ENCODE data around the gene AJAP1. TPM values are rescaled to one million over a fixed set of nuclear protein-coding genes. Genes with fewer than 3 reads are reported as not detected.

Gene AJAP1
- total RNA-seq, 1 donor from 2014 or later: 3.5 TPM

DNA sequence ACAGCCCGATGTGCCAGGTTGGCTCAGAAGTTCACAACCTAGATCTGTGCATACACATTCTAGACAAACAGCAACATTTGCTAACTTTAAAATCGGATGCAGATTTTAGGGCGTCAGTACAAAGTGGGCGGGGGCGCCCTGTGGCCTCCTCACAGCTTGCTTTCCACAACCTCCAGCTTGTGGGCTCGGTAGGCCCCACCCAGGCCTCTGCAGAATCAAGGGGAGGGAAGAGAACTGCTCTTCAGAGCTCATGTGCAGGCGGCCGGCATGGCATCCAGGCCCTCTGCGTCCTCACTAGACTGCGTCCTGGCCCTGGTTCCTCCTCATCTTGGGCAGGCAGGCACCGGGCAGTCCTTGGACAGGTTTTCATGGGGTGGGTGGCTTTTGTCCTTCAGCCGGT lies 59.3 kb downstream of the AJAP1 start:
- peaks cover 25% of the 10 kb centered on the region for H3K9me3 Mint-ChIP-seq (ENCODE audit: unreplicated experiment)
- TF ChIP-seq, protein P1, sequence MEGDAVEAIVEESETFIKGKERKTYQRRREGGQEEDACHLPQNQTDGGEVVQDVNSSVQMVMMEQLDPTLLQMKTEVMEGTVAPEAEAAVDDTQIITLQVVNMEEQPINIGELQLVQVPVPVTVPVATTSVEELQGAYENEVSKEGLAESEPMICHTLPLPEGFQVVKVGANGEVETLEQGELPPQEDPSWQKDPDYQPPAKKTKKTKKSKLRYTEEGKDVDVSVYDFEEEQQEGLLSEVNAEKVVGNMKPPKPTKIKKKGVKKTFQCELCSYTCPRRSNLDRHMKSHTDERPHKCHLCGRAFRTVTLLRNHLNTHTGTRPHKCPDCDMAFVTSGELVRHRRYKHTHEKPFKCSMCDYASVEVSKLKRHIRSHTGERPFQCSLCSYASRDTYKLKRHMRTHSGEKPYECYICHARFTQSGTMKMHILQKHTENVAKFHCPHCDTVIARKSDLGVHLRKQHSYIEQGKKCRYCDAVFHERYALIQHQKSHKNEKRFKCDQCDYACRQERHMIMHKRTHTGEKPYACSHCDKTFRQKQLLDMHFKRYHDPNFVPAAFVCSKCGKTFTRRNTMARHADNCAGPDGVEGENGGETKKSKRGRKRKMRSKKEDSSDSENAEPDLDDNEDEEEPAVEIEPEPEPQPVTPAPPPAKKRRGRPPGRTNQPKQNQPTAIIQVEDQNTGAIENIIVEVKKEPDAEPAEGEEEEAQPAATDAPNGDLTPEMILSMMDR (IDR thresholded peaks at IDR 0.05; ENCODE audit: partially characterized antibody, unreplicated experiment): no peak
- peaks cover 14% of the 10 kb centered on the region for H3K36me3 Mint-ChIP-seq (ENCODE audit: unreplicated experiment)
- no peak overlapping the region for H3K27ac Mint-ChIP-seq (ENCODE audit: unreplicated experiment)
- H3K4me3 Mint-ChIP-seq (ENCODE audit: unreplicated experiment): no peak overlapping the region
- peaks cover 7% of the 10 kb centered on the region for H3K27me3 Mint-ChIP-seq (ENCODE audit: unreplicated experiment)
- DNase-seq: no peak
- peaks cover 6% of the 10 kb centered on the region for H3K4me1 Mint-ChIP-seq (ENCODE audit: low read depth, unreplicated experiment)

DNA sequence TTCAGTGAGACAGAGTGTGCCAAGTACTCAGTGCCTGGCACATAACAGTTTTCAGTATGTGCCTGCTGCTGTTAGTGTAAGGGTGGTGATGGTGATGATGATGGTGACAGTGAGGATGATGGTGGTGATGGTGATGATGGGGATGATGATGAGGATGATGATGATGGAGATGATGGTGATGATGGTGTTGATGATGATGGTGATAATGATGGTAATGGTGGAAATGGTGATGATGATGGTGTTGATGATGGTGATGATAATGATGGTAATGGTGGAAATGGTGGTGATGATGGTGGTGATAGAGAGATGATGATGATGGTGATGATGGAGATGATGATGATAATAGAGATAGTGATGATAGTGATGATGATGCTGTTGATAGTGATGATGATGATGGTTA lies 62.0 kb downstream of the AJAP1 start:
- H3K27ac Mint-ChIP-seq (ENCODE audit: unreplicated experiment): no peak overlapping the region
- peaks cover 10% of the 10 kb centered on the region for H3K36me3 Mint-ChIP-seq (ENCODE audit: unreplicated experiment)
- TF ChIP-seq, protein P1 (IDR thresholded peaks at IDR 0.05; ENCODE audit: partially characterized antibody, unreplicated experiment): no peak
- H3K4me3 Mint-ChIP-seq (ENCODE audit: unreplicated experiment): no peak overlapping the region
- peaks cover 9% of the 10 kb centered on the region for H3K27me3 Mint-ChIP-seq (ENCODE audit: unreplicated experiment)
- no peak for DNase-seq
- H3K9me3 Mint-ChIP-seq (ENCODE audit: unreplicated experiment): peaks cover 21% of the 10 kb centered on the region
- no peaks in the 10 kb centered on the region for H3K4me1 Mint-ChIP-seq (ENCODE audit: low read depth, unreplicated experiment)

DNA sequence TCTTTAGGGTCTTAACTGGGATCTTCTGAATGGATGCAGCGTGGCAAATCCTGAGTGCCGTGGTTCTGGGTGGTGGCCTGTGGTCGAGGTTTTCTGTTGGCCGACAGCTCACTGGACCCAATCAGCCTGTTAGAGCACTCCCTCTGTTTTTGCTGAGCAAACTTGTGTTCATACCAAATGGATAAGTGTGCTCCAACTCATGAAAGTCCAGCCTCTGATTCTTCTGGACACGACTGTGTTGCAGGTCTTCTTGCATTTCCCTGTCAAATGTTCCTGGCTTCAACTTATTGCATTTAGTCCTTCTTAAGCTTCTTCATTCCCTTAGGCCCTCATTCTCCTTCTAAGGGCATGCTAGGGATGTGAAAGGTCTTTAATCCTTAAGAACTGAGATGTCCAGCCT lies 63.7 kb downstream of the AJAP1 start:
- TF ChIP-seq, protein P1 (IDR thresholded peaks at IDR 0.05; ENCODE audit: partially characterized antibody, unreplicated experiment): no peak
- Mint-ChIP-seq H3K27me3 (ENCODE audit: unreplicated experiment) (peaks cover 9% of the 10 kb centered on the region), H3K4me1 (ENCODE audit: low read depth, unreplicated experiment) (no peaks in the 10 kb centered on the region), H3K4me3 (ENCODE audit: unreplicated experiment) (no peak overlapping the region), H3K27ac (ENCODE audit: unreplicated experiment) (no peak overlapping the region), H3K36me3 (ENCODE audit: unreplicated experiment) (peaks cover 10% of the 10 kb centered on the region), H3K9me3 (ENCODE audit: unreplicated experiment) (peaks cover 24% of the 10 kb centered on the region)
- DNase-seq: no peak

DNA sequence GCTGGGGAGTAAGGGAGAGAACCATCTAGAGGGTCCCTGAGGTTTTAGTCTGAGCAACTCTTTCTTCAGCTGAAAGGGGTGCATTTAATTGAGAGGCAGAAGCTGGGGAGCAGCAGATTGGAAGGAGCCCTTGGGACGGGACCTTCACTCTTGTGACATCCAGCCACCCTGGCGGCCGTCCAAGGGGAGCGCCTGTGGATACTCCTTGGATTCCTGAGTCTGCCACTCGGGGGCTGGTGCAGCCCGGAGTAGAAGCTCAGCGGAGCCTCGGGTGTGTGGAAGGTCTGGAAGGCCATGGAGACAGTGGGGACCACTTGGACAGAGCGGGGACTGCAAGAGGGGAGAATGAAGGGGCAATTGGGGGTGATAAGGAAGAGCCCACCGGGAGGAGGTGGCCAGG lies 68.7 kb downstream of the AJAP1 start:
- no peak overlapping the region for H3K4me3 Mint-ChIP-seq (ENCODE audit: unreplicated experiment)
- no peak for DNase-seq
- no peaks in the 10 kb centered on the region for H3K4me1 Mint-ChIP-seq (ENCODE audit: low read depth, unreplicated experiment)
- H3K27ac Mint-ChIP-seq (ENCODE audit: unreplicated experiment): no peak overlapping the region
- H3K27me3 Mint-ChIP-seq (ENCODE audit: unreplicated experiment): peaks cover 12% of the 10 kb centered on the region
- TF ChIP-seq, protein P1 (IDR thresholded peaks at IDR 0.05; ENCODE audit: partially characterized antibody, unreplicated experiment): no peak
- H3K36me3 Mint-ChIP-seq (ENCODE audit: unreplicated experiment): peaks cover 4% of the 10 kb centered on the region
- H3K9me3 Mint-ChIP-seq (ENCODE audit: unreplicated experiment): peaks cover 19% of the 10 kb centered on the region

DNA sequence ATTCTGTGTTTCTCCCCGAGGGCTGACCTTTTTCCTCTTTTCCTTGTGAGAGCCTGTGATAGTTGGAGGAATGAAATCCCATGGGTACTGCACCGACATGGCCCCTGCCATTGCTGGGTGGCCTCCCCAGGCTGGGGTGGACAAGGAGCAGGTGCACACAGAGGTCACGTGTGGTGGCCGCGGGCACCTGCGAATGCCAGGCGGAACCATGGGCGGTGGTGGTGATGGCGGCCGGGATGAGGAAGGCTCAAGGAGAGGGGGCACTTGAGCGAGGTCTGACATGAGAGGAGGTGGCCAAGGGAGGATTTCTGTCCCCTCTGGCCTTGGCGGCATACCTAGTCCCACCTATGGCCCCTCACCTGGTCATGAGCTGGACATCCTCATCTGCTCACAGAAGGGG lies 69.6 kb downstream of the AJAP1 start:
- Mint-ChIP-seq H3K27me3 (ENCODE audit: unreplicated experiment) (peaks cover 11% of the 10 kb centered on the region), H3K4me3 (ENCODE audit: unreplicated experiment) (no peak overlapping the region), H3K9me3 (ENCODE audit: unreplicated experiment) (peaks cover 21% of the 10 kb centered on the region), H3K36me3 (ENCODE audit: unreplicated experiment) (peaks cover 3% of the 10 kb centered on the region), H3K4me1 (ENCODE audit: low read depth, unreplicated experiment) (peaks cover 1% of the 10 kb centered on the region), H3K27ac (ENCODE audit: unreplicated experiment) (no peak overlapping the region)
- DNase-seq: no peak
- TF ChIP-seq, protein P1 (IDR thresholded peaks at IDR 0.05; ENCODE audit: partially characterized antibody, unreplicated experiment): no peak

Measured in glutamatergic neuron (in vitro differentiated cells).